HG02973 (cell line): ENCODE results near the gene ARRDC3.
A peak's percentile ranks its signal among the peaks of the same experiment; 100 is the strongest.

ENCODE experiments used
- ATAC-seq: cut with Tn5 transposase; IDR thresholded peaks from one replicate; pipeline ENCODE4 v1.9.1; 2021; ENCODE audit warnings: moderate library complexity; ENCODE audit not compliant: unreplicated experiment

ARRDC3 gene

GRCh38 chr5:91384671-91385430 is 1.7 kb upstream of the ARRDC3 start:
- peak; percentile 10 for ATAC-seq

GRCh38 chr5:91383956-91384300 is 811 bp upstream of the ARRDC3 start:
- no peak for ATAC-seq

GRCh38 chr5:91382530-91383026 is 539 bp downstream of the ARRDC3 start:
- ATAC-seq = no peak

DNA sequence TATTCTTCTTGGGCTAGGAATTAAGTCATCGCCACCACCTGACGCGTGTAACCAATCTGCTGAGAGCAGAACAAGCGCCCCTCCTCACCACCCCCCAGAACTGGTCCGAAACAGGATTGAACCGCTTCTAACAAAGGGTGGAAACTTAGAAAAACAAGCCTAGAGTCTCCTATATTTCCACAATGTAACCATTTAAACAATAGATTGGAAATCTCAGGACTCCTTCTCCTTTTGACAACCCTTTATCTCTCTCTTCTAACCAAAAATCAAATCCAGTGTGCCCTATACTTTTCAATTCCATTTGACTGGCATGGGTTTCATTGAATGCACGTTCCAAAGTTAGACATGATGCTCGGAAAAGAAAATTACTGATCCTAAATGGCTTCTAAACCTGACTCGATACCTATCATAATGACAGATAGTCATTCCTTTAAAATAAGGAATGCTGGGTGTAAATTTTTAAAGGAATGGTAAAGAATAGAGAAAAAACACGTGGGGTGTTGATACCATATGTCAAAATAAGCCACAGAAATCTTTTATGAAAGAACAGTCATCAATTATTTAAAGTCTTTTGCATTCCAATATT is 1.2 kb downstream of the ARRDC3 start:
- ATAC-seq = peak; percentile 16

- no peak for ATAC-seq
Observed at GRCh38 chr5:91381239-91381773, 1.8 kb downstream of the ARRDC3 start.

GRCh38 chr5:91380491-91381238 is 2.5 kb downstream of the ARRDC3 start:
- ATAC-seq = peak; percentile 50

GRCh38 chr5:91379914-91380490 is 3.1 kb downstream of the ARRDC3 start:
- peak; percentile 53 for ATAC-seq

- ATAC-seq = no peak
Observed at GRCh38 chr5:91379246-91379913, 3.7 kb downstream of the ARRDC3 start.

DNA sequence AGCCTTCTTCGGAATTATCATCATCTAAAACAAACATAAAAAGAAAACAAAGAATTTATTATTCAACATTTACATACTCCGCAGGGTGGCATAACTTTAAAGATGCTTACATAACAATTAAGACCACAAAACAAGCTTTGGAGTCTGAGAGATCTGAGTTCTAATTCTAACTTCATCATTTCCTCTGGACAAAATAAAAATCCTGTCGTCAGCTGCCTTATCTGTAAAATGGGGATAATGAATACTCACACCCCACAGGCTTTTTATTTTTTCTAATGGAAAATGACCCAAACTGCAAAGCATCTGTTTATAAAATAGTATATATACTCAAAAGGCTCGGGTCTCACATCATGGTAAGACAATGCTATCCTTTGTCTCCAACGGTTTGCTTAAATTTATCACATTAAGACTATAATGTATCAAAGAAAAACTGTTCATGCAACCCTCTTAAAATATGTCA is 4.3 kb downstream of the ARRDC3 start:
- no peak for ATAC-seq

DNA sequence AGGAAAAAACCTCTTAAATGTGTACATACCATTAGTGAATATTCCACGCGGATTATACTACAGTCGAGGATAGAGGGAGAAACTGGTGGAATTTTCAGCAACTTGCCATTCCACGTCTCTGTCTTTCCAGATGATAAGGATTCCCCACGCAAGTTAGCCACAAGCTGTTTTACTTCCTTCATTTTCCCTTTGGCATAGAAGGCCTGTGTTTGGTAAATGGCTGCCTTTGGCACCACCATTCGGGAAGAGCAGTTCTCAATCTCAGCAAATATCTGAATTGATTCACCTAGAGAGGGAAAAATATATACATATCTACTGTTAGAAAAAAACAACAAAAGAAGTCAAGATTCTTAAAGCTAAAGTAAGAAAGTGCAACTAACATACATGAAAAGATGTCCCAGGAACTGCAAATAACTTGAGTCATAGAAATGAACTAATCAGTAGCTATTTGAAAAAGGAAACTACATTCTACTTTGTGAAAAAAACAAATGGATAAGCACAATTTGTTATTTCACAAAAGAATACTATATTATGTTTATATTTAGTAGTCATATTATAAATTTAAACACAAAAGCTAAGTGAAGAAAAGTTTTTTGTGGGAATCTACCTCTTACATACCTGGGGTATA is 8.1 kb downstream of the ARRDC3 start:
- no peak for ATAC-seq

DNA sequence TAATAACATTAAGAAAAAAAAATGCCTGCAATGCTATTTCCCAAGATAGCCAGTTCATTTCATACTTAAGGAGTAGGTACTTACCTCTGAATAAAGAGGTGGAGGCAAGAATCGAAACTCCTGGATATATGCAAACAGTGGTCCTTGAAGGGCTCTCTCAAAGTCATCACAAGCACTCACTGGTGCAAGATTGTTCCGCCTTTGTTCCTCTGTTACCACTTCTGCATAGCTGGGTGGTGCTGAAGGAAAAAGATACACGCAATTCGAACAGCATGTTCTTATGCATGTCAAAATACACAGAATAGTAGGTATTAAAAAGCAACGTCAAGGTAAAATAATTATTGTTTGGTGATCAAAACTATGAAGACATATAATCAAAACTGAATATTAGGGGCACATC is 9.5 kb downstream of the ARRDC3 start:
- no peak for ATAC-seq

GRCh38 chr5:91373006-91373405 is 10.1 kb downstream of the ARRDC3 start:
- ATAC-seq = no peak

DNA sequence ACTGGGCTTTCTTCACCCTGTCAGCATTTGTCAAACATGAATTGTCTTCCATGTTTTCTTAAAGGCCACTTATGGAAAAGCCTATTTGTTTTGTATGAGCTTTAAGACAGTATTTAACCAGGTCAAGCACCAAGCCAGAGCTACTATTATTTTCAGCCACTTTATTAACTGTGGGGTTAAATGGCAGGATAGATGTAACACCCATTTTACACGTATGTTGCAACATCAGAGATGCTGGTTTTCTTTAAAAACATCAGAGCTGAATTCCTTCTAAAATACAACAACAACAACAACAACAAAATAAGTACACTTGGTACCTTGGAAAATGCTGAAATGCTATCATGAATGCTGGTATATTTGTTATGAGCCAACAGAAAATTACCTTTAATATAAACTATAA is 13.6 kb downstream of the ARRDC3 start:
- no peak for ATAC-seq

GRCh38 chr5:91367908-91368648 is 15.0 kb downstream of the ARRDC3 start:
- no peak for ATAC-seq

DNA sequence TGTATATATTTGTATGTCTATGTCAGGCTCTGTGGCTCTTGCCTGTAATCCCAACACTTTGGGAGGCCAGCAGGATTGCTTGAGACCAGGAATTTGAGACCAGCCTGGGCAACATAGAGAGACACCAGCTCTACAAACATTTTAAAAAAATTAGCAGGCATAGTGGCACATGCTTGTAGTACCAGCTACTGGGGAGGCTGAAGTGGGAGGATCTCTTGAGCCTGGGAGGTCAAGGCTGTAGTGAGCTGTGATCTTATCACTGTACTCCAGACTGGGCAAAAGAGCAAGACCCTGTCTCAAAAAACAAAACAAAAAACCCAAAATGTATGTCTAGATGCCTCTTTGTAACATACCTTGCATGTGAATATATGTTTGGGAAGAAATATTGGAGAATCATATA is 15.8 kb downstream of the ARRDC3 start:
- ATAC-seq = no peak

DNA sequence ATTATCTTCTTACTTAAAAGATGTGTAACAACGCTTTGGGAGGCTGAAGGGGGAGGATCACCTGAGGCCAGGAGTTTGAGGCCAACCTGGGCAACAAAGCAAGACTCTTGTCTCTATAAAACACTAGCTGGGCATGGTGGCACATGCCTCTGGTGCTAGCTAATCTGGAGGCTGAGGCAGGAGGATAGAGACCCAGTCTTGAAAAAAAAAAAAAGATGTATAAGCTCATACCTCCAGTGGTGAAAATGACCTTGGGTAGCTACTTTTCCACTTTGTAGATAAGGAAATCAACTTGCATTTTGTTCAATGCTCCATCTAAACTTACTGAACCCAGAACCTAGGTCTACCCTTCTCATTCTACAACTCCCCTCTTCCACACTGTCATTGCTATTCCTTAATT is 16.6 kb downstream of the ARRDC3 start:
- no peak for ATAC-seq

DNA sequence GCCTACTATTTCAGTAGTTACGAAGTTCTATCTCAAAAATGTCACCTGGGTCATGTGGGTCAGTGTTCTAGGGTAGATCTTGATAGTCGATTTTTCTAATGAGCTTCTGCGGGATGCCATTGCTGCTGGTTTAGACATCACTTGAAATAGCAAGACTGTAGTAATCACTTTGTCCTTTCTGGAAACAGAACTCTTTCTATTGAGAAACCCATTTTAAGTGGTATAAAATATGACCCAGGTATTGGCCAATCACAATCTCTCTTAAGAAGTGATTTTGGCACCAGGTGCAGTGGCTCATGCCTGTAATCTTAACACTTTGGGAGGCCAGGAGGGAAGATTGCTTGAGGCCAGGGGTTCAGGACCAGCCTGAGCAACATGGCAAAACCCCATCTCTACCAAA is 17.6 kb downstream of the ARRDC3 start:
- no peak for ATAC-seq

DNA sequence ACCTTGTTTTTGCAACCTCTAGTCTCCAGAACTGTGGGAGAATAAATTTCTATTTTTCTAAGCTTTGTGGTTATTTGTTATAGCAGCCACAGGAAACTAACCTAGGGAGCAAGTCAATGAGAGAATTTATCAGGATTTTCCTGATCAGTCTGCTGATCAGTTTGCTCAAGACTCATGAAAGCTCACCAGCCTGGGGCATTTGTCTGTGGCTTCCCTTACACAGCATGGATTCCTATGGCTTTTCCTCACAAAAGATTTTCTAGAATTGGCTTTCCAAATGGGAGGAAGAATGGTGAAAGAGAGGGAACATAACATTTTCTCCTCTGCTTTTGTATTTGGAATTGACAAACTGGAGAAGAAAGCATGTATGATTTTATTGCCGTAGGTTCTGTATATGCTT is 20.2 kb downstream of the ARRDC3 start:
- no peak for ATAC-seq

DNA sequence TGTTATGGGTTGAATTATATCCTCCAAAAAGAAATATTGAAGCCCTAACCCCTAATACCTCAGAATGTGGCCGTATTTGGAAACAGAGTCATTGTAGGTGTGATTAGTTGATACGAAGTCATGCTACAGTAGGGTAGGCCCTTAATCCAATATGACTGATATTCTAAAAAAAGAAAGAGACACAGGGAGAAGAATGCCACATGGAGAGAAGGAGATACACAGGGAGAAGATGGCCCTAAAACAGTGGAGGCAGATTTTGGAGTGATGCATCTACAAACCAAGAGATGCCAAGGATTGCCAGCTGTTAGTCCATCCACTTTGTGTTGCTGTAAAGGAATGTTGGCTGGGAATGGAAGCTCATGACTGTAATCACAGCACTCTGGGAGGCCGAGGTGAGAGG is 21.3 kb downstream of the ARRDC3 start:
- ATAC-seq = no peak
